ES-I3 (cell line): ENCODE results near the gene TMEM14A.
"Not testable (repeated sequence)": the region's sequence is repeated elsewhere in the genome, so short reads cannot be mapped to it uniquely, and the experiment has no call there.

ENCODE experiments used
- H3K36me3 ChIP-seq: 2 replicates; pipeline ENCODE4 v1.6.1; 2013; ENCODE audit warnings: mild to moderate bottlenecking, low read length, control low read depth, moderate library complexity; ENCODE audit not compliant: insufficient read depth
- H3K4me1 ChIP-seq: 2 replicates; pipeline ENCODE4 v1.6.1; 2013; ENCODE audit warnings: mild to moderate bottlenecking, control low read depth, low read length; ENCODE audit not compliant: insufficient read depth
- H3K9ac ChIP-seq: 2 replicates; pipeline ENCODE4 v1.6.1; 2013; ENCODE audit warnings: low read depth, mild to moderate bottlenecking, low read length, moderate library complexity
- H3K9me3 ChIP-seq: 2 replicates; pipeline ENCODE4 v1.6.1; 2013; ENCODE audit warnings: mild to moderate bottlenecking, low read length, moderate library complexity; ENCODE audit not compliant: control insufficient read depth, insufficient read depth

TMEM14A gene

DNA sequence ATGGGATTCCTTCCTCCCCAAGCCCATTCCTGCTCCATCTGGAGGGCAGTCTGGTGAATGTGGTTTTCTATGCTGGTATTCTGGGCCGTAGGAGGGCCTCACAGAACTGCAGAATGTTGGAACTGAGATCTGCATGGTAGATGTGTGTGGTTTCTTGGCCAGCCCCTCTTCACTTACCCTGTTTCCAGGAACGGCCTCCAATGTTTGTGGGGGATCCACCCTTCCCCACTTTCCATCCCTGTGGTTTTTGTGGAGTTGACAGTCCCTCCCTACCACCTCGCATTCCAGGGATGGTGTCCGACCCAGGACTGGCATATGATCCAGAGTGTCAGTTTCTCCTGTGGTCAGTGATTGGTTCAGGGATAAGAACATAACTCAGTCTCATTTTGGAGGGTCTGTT is 26.7 kb upstream of the TMEM14A start:
- no peaks in the 10 kb centered on the region for H3K36me3 ChIP-seq
- H3K9me3 ChIP-seq: no peaks in the 10 kb centered on the region
- no peak overlapping the region for H3K9ac ChIP-seq
- 0 out of 2 replicates have a peak, but pooled peaks cover 3% of the 10 kb centered on the region for H3K4me1 ChIP-seq

DNA sequence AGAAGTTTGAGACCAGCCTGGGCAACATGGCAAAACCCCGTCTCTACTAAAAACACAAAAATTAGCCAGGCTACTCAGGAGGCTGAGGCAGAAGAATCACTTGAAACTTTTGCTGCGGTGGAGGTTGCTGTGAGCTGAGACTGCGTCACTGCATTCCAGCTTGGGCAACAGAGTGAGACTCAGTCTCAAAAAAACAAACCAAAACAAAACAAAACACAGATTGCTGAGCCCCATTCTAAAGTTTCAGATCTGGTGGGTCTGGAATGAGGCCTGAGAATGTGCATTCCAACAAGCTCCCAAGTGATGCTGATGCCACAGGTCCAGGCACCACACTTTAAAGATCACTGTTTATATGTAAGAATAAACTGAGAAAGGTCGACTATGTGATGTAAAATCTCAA is 24.9 kb upstream of the TMEM14A start:
- H3K9me3 ChIP-seq: no peaks in the 10 kb centered on the region
- H3K36me3 ChIP-seq: no peaks in the 10 kb centered on the region
- H3K9ac ChIP-seq: no peak overlapping the region
- H3K4me1 ChIP-seq: 0 out of 2 replicates have a peak, but pooled peaks cover 3% of the 10 kb centered on the region

DNA sequence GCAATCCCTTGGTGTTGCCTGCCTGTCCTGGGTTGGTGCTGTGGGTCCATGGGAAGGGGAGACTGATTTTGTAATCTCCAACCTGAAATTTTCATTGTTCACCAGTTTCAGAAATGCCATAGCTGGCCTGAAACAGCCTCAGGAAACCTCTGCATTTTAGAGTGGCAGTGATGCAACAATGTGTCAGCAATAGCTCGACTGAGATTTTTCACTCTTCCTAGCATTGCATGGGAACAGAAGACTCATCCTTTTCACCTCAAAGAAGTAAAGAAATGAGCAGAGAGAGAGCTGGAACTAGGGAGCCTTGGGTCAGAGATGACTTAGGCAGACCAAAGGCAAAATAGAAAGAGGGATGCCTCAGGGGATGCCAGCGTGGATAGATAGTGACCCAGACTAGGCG is 23.7 kb upstream of the TMEM14A start:
- H3K4me1 ChIP-seq: 0 out of 2 replicates have a peak, but pooled peaks cover 3% of the 10 kb centered on the region
- H3K9ac ChIP-seq: no peak overlapping the region
- H3K9me3 ChIP-seq: no peaks in the 10 kb centered on the region
- no peaks in the 10 kb centered on the region for H3K36me3 ChIP-seq

DNA sequence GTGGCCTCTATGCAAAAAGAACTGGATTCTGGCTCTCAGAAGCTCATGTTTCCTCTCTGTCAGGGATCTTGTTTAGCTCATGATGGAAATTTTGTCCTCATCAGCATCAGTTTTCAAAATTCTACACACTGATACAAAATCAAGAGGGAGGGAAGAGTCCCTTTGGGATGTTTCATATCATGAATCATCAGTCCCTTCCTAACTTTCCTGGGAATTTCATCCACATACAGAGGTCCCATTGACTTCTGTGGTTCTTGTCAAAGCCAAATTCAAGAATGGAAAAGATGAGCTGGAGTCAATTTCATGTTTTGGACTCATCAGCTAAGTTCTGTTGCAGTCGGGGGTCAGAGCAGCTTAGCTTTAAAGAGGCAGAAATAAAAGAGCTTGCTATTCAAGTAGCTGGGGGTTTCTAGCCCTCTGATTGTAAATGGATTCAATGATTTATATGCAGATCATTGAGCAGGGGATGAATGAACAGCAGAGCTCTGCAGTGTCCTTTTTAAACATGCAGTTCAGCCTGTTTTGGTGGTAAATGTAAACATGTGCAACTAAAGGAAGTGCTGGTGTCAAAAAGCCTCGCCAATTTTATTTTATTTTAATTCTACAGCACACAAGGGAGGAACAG is 21.3 kb upstream of the TMEM14A start:
- Histone ChIP-seq H3K9ac (no peak overlapping the region), H3K4me1 (no peaks in the 10 kb centered on the region), H3K36me3 (no peaks in the 10 kb centered on the region), H3K9me3 (no peaks in the 10 kb centered on the region)

DNA sequence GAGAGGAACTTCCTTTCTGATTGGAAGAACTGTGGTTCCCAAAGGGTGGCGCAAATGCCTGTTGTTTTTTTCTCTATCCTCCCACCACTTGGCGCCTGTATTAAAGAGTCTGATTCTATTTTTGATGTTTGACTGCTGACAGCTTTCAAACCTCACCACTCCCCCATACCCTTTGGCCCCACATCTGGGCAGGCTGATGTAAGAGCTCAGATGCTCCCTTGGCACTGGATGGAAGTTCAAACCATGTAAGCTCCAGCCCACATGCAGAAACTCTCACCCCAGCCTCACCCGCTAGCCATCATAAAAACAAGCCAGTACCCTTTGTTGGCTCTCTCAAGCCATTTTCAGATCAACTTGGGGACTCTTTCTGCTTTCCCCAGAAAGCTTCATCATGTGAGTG is 20.0 kb upstream of the TMEM14A start:
- Histone ChIP-seq H3K36me3 (no peaks in the 10 kb centered on the region), H3K4me1 (no peaks in the 10 kb centered on the region), H3K9me3 (no peaks in the 10 kb centered on the region), H3K9ac (no peak overlapping the region)

DNA sequence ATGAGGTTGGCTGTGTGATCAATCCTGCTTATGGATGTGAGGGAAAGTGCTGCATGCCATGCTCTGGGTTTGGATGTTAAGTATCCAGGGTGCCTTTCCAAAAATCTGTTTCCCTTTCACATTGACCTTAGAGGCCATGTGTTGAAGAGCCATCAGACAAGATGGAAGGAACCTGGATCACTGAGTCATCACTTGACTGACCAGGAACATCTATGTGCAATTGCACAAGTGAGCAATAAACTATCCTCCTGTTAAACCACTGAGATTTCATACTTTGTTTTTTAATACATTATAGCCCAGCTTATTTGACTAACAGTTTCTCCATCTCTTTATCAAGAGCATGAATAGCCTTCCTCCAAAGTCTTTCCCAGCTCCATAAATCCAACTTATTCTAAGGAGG is 17.8 kb upstream of the TMEM14A start:
- H3K9me3 ChIP-seq: peaks cover 5% of the 10 kb centered on the region
- H3K36me3 ChIP-seq: no peaks in the 10 kb centered on the region
- no peaks in the 10 kb centered on the region for H3K4me1 ChIP-seq
- no peak overlapping the region for H3K9ac ChIP-seq

DNA sequence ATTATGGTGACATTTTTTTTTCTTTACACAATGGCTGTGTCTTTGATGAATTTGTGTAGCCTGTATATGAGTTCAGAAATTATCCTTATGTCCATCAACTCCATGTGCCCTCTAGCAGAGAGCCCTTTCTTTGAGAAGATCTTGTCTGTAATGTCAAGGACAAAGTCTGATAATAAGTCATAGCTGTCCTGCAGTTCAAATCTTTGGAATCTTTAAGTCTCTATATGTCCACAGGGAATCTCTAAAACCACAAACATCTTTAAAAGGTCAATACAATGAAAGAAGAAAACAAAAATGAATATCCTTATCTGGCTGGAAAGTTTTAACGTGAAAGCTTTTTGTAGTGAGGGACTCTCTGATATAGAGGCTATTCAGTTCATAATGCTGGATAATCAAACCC is 16.9 kb upstream of the TMEM14A start:
- Histone ChIP-seq H3K4me1 (no peaks in the 10 kb centered on the region), H3K9me3 (peaks cover 5% of the 10 kb centered on the region), H3K9ac (no peak overlapping the region), H3K36me3 (no peaks in the 10 kb centered on the region)

DNA sequence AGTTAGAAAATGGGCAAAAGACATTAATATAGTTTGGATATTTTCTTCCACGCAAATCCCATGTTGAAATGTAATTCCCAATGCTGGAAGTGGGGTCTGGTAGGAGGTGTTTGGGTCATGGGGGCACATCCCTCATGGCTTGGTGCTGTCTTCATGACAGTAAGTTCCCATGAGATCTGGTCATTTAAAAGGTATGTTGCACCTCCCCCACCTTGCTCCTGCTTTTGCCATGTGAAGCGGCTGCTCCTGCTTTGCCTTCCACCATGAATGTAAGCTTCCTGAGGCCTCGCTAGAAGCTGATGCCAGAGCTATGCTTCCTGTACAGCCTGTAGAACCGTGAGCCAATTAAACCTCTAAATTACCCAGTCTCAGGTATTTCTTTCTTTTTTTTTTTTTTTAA is 16.3 kb upstream of the TMEM14A start:
- Histone ChIP-seq H3K4me1 (no peaks in the 10 kb centered on the region), H3K36me3 (no peaks in the 10 kb centered on the region), H3K9me3 (peaks cover 5% of the 10 kb centered on the region), H3K9ac (no peak overlapping the region)

DNA sequence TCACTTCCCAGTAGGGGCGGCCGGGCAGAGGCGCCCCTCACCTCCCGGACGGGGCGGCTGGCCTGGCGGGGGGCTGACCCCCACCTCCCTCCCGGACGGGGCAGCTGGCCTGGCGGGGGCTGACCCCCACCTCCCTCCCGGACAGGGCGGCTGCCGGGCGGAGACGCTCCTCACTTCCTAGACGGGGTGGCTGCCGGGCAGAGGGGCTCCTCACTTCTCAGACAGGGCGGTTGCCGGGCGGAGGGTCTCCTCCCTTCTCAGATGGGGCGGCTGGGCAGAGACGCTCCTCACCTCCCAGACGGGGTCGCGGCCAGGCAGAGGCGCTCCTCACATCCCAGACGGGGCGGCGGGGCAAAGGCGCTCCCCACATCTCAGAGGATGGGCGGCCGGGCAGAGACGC is 15.0 kb upstream of the TMEM14A start:
- not testable (repeated sequence) for H3K4me1 ChIP-seq, H3K36me3 ChIP-seq, H3K9ac ChIP-seq, H3K9me3 ChIP-seq

DNA sequence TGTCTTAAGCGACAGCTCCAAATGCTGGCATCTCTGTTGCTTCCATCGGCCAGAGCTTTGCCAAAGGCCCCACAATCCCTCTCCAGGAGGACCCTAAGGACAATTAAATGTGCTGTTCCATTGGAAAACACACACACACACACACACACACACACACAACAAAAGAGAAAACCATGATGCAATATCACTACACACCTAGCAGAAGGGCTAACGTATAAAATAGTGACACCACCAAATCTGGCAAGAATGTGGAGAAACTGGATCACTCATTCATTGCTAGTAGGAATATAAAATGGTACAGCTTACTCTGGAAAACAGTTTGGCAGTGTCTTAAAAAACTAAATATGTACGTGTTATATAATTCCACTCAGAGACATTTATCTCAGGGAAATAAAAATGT is 13.0 kb upstream of the TMEM14A start:
- H3K4me1 ChIP-seq: no peaks in the 10 kb centered on the region
- no peak overlapping the region for H3K9ac ChIP-seq
- H3K36me3 ChIP-seq: no peaks in the 10 kb centered on the region
- peaks cover 5% of the 10 kb centered on the region for H3K9me3 ChIP-seq

DNA sequence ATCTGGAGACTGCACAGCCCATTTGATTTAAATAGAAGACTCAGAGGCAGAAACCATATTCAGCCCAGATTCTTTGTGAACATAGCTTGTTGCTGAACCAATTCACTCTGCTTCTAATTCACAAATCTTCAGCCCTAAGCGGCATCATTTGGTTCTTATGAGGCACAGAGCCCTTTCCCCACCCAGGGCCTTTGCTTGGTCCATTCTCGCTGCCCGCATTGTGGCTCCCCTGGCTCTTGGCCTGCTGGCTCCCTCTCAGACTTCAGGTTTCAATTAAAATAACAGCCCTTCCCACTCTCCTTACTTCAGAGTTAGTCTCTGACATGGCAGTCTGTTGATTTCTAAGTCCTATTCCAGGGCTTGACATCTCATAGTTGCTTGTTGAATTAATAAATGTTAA is 9.4 kb upstream of the TMEM14A start:
- 0 out of 2 replicates have a peak, but pooled peaks cover 5% of the 10 kb centered on the region for H3K4me1 ChIP-seq

DNA sequence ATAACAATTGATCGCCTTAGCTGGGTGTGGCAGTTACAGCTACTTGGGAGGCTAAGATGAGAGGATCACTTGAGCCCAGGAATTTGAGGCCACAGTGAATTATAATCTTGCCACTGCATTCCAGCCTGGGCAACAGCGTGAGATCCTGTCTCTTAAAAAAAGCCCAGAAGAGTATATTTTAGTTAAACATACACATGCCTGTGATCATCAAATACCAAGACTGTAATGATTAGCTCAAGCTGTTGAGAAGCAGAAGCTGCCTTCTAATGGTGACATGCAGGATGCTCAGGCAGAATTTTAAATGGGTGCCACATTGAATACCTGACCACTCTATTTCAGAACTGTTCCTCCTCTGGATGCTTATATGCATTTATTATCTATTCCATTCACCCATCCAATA is 8.9 kb upstream of the TMEM14A start:
- H3K4me1 ChIP-seq: 0 out of 2 replicates have a peak, but pooled peaks cover 5% of the 10 kb centered on the region
- peaks cover 4% of the 10 kb centered on the region for H3K9me3 ChIP-seq
- H3K36me3 ChIP-seq: no peaks in the 10 kb centered on the region
- H3K9ac ChIP-seq: no peak overlapping the region

More for the DNA sequence above, 9.4 kb upstream of the TMEM14A start:
- Histone ChIP-seq H3K9me3 (peaks cover 5% of the 10 kb centered on the region), H3K36me3 (no peaks in the 10 kb centered on the region), H3K9ac (no peak overlapping the region)

DNA sequence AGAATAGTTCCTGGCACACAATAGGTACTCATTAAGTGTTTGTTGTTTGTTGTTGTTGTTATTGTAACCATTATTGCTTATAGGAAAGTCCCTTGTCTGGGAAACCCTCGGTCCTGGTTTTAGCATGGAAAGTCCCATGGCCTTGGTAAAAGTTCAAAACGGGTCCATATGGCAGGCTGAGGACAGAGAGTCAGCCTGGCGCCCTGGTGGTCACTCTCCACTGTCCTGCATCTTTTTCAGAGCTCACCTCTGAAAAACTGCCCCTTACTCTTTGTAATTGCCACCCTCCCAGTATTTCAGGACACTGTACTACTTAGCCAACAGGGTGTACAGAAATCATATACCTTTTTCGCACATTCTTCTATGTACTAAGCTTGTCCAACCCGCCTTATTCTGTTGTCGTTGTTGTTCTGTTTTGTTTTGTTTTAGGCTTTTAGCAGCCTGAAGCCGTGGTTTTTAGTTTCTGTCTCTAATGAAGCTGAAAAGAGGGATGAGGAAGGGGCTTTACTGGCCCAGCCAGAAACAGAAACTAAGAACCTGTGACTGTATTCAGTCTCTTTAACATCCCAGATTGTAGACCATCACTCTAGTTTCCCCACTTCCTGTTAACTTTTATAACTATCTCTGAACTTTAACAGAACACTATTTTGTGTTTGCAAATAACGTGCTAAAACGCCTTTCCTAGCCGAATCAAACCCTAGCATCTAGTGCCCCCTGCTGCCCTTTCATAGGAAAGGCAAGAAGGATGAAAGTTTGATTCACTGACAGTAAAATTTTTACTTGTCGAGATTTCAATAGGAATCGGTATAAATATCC is 7.6 kb upstream of the TMEM14A start:
- Histone ChIP-seq H3K9ac (peak overlapping the region; percentile 72; the same call in 1 of the 2 replicates), H3K4me1 (0 out of 2 replicates have a peak, but pooled peaks cover 5% of the 10 kb centered on the region), H3K36me3 (no peaks in the 10 kb centered on the region), H3K9me3 (no peaks in the 10 kb centered on the region)

DNA sequence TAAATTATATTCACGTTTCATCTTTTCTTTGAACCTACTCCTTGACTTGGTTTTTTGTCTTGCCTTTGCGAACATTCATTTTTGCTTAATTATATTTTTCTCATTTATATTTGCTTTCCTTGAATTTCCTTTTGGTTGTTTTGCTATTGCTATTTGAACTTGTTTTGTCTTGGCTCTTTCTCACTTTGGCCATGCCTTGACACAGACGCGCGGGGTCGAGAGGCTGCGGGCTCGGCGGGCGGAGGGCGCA is 7.1 kb upstream of the TMEM14A start:
- Histone ChIP-seq H3K9ac (peak overlapping the region; percentile 72; the same call in 1 of the 2 replicates), H3K36me3 (no peaks in the 10 kb centered on the region), H3K9me3 (no peaks in the 10 kb centered on the region), H3K4me1 (0 out of 2 replicates have a peak, but pooled peaks cover 5% of the 10 kb centered on the region)
